WERI-Rb-1 (cell line): ENCODE data around the gene CMC1.

ENCODE experiments used
- DNase-seq: peaks from one replicate; pipeline ENCODE4 v3.0.0-alpha.2; 2020
- H3K27ac ChIP-seq: fragments of 250-450 bp; sonication (Bioruptor Pico); 2 replicates; pipeline ENCODE4 v1.5.1; 2020; ENCODE audit warnings: mild to moderate bottlenecking, moderate library complexity
- H3K27me3 ChIP-seq: fragments of 250-450 bp; sonication (Bioruptor Pico); 2 replicates; pipeline ENCODE4 v1.5.1; 2021; ENCODE audit warnings: mild to moderate bottlenecking, low read depth, moderate library complexity; ENCODE audit not compliant: insufficient read depth, severe bottlenecking
- H3K36me3 ChIP-seq: fragments of 250-450 bp; sonication (Bioruptor Pico); 2 replicates; pipeline ENCODE4 v1.5.1; 2020; ENCODE audit warnings: mild to moderate bottlenecking, moderate library complexity
- H3K4me3 ChIP-seq: 2 replicates; pipeline ENCODE4 v1.5.1; 2011; ENCODE audit warnings: low read depth, mild to moderate bottlenecking, control low read depth, low read length
- H3K9me3 ChIP-seq: fragments of 250-450 bp; sonication (Bioruptor Pico); 2 replicates; pipeline ENCODE4 v1.5.1; 2021; ENCODE audit warnings: mild to moderate bottlenecking, moderate library complexity; ENCODE audit not compliant: severe bottlenecking
- CTCF ChIP-seq: IDR thresholded peaks from 2 replicates; pipeline ENCODE4 v1.5.1; 2011; ENCODE audit warnings: low read depth, mild to moderate bottlenecking, control low read depth, inconsistent platforms, low read length

Gene CMC1

DNA sequence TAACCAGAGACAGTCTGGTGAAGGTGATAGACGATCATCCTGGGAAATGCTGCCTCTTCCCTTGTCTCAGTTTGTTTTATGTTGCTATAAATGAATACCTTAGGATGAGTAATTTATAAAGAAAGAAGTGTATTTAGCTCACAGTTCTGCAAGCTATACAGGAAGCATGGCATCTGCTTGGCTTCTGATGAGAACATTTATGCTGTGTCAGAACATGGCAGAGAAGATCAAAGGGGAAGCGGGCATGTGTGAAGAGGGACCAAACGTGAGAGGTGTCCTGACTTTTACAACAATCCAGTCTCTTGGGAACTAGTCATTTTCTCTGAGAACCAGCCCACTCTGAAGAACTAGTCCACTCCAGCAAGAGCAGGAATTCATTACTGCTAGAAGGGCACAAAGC lies 9.6 kb downstream of the CMC1 start:
- TF ChIP-seq CTCF: no peak
- H3K27ac ChIP-seq: no peak overlapping the region
- no peak for DNase-seq
- no peaks in the 10 kb centered on the region for H3K36me3 ChIP-seq
- H3K9me3 ChIP-seq: no peaks in the 10 kb centered on the region
- H3K4me3 ChIP-seq: no peak overlapping the region
- H3K27me3 ChIP-seq: no peaks in the 10 kb centered on the region

GRCh38 chr3:28252001-28252431 lies 10.6 kb downstream of the CMC1 start:
- H3K9me3 ChIP-seq: no peaks in the 10 kb centered on the region
- no peak overlapping the region for H3K27ac ChIP-seq
- no peak overlapping the region for H3K4me3 ChIP-seq
- TF ChIP-seq CTCF: no peak
- no peak for DNase-seq
- no peaks in the 10 kb centered on the region for H3K36me3 ChIP-seq
- no peaks in the 10 kb centered on the region for H3K27me3 ChIP-seq

DNA sequence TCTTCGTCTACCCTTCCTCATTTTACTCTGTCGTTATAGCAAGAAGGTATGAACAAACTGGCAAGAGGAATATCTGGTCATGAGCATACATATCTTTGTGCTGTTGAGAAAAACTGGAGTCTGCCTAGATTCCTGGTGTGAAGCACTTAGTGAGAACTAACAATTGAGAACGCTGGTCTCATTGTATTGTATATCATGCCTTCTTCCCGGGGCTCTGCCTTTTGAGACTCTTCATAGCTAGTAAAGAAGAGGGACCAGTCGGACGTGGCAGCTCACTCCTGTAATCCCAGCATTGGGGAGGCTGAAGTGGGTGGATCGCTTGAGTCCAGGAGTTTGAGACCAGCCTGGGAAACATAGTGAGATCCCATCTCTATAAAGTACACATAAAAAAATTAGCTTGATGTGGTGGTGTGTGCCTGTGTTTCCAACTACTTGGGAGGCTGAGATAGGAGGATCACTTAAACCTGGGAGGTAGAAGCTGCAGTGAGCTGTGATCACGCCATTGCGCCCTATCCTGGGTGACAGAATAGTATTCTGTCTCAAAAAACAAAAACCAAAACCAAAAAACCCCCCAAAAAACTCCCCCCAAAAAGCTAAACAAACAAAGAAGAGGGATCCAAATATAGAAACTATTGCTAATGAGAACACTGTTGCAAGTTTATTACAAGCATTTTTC lies 11.8 kb downstream of the CMC1 start:
- H3K9me3 ChIP-seq: no peaks in the 10 kb centered on the region
- no peak for DNase-seq
- no peak for TF ChIP-seq CTCF

DNA sequence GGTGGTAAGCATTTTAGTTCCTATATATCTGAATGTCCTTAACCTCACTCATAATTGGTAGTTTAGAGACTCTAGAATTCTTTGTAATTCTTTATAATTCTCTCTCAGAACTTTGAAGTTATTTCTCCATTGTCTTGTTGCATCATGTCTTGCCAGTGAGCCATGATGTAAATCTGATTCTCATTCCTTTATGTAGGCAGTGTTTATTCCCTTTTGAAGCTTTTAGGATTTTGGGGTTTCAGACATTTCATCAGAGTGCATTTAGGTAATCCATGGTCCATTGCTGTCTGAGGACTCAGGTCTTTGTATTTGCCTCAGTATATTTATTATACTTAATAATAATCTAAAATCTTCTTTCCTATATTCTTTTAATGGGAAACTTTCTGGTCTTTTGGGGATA lies 20.6 kb downstream of the CMC1 start:
- TF ChIP-seq CTCF: no peak
- DNase-seq: no peak
- Histone ChIP-seq H3K36me3 (no peaks in the 10 kb centered on the region; the same call in 1 of the 2 replicates), H3K27ac (no peak overlapping the region), H3K4me3 (no peak overlapping the region), H3K27me3 (no peaks in the 10 kb centered on the region), H3K9me3 (no peaks in the 10 kb centered on the region)

More for the DNA sequence above, 11.8 kb downstream of the CMC1 start:
- no peaks in the 10 kb centered on the region for H3K27me3 ChIP-seq
- H3K27ac ChIP-seq: no peak overlapping the region
- no peaks in the 10 kb centered on the region for H3K36me3 ChIP-seq
- no peak overlapping the region for H3K4me3 ChIP-seq

- DNase-seq: no peak
- Histone ChIP-seq H3K4me3 (no peak overlapping the region), H3K36me3 (no peaks in the 10 kb centered on the region; the same call in 1 of the 2 replicates), H3K9me3 (no peaks in the 10 kb centered on the region), H3K27me3 (no peaks in the 10 kb centered on the region), H3K27ac (no peak overlapping the region)
- no peak for TF ChIP-seq CTCF
Measured at GRCh38 chr3:28265641-28266040, 24.2 kb downstream of the CMC1 start.
